Testis (tissue), 2 donors: ENCODE measurements around the gene DHPS.

Experiments
- CTCF ChIP-seq, 3 experiments: fragments of 450-650 bp in 2 of 3; fragments of 200-600 bp in 1 of 3; sonication (generic) in 1 of 3; IDR thresholded peaks; one replicate each; pipeline ENCODE4 v1.5.1; 2016 to 2019; ENCODE audit warnings: antibody characterized with exemption in 3 of 3, mild to moderate bottlenecking in 2 of 3, moderate library complexity in 1 of 3
- POLR2A ChIP-seq: fragments of 450-650 bp; IDR thresholded peaks from one replicate; pipeline ENCODE4 v1.6.1; 2017; ENCODE audit warnings: antibody characterized with exemption, mild to moderate bottlenecking, moderate library complexity

GRCh38 chr19:12636631-12637030 is 45.0 kb downstream of the DHPS start:
- TF ChIP-seq POLR2A (no peak), CTCF (IDR thresholded peaks at IDR 0.05) (no peak)
